Adrenal gland (tissue), 12 donors: Measurements from ENCODE around the gene OTULIN. TPM values are rescaled to one million over a fixed set of nuclear protein-coding genes. Genes with fewer than 3 reads are reported as not detected.

Experiments used
- DNase-seq, 7 donors: peaks; one replicate each; pipeline ENCODE4 v3.0.0-alpha.2; 2019 to 2020
- H3K27ac ChIP-seq, 5 donors: fragments of 200-600 bp; sonication (generic) in 4 of 5; 1 replicate in 3 of 5; 2 replicates in 2 of 5; pipeline versions ENCODE4 v1.5.1 to v1.8.0; 2016 to 2020; ENCODE audit warnings: mild to moderate bottlenecking in 1 of 5
- H3K27me3 ChIP-seq: fragments of 200-600 bp; 2 replicates; pipeline ENCODE4 v1.8.0; 2021
- H3K36me3 ChIP-seq, 2 donors: fragments of 200-600 bp; replicated peaks in 1 of 2; 1 replicate in 1 of 2; 2 replicates in 1 of 2; pipeline versions ENCODE4 v1.5.1 to v1.8.0; 2018 to 2022
- H3K4me1 ChIP-seq, 2 donors: fragments of 200-600 bp; replicated peaks in 1 of 2; 1 replicate in 1 of 2; 2 replicates in 1 of 2; pipeline versions ENCODE4 v1.5.1 to v1.8.0; 2018 to 2021
- H3K4me3 ChIP-seq, 4 donors: fragments of 200-600 bp; sonication (generic) in 3 of 4; one replicate each; pipeline ENCODE4 v1.5.1; 2016 to 2018
- H3K9me3 ChIP-seq, 3 donors: fragments of 200-600 bp; sonication (generic) in 1 of 3; replicated peaks in 1 of 3; 1 replicate in 2 of 3; 2 replicates in 1 of 3; pipeline versions ENCODE4 v1.5.1 to v1.8.0; 2016 to 2021
- POLR2A ChIP-seq, 2 donors: fragments of 450-650 bp; IDR thresholded peaks; one replicate each; pipeline ENCODE4 v1.6.1; 2017; ENCODE audit warnings: antibody characterized with exemption in 2 of 2, mild to moderate bottlenecking in 2 of 2, moderate library complexity in 1 of 2
- WGBS, 4 donors: extraction: QIAGEN DNeasy Blood & Tissue Kit in 2 of 4; methylation state at CpG; one replicate each; pipeline versions ENCODE4 v1.1.5 to v1.1.7; 2013 to 2017; 5-methylcytosine and 5-hydroxymethylcytosine counted together
- intact Hi-C, 2 donors: fragments of 100-400 bp; cut with DNase I; formaldehyde crosslinking; loops; one replicate each; pipeline versions ENCODE4 v1.14.1 to v1.15.0; 2022 to 2023
- polyA plus RNA-seq, 3 donors: library from polyadenylated mRNA; stranded (reverse); fragments of 200-250 nt in 2 of 3; fragments of 350-450 nt in 1 of 3; fragmentation: Illumina TruSeq in 1 of 3; extraction: RNeasy Lipid Tissue Mini Kit (QIAGEN cat#74804) in 1 of 3; gene quantifications; one replicate each; pipeline ENCODE4 v1.2.3, GENCODE V29; 2013 to 2014
- total RNA-seq, 9 donors: library from RNA; depleted of rRNA in 4 of 9; stranded (reverse); fragments of >200 nt in 4 of 9; fragments of 120-200 nt in 1 of 9; fragmentation: NEBNext Ultra II Directional in 1 of 9; extraction: Animal tissue kit (Norgen Biotek cat#: 25700) in 1 of 9; gene quantifications; one replicate each; pipeline versions ENCODE4 v1.1.0 to v1.2.4, GENCODE V29; 2013 to 2023
- TF ChIP-seq, protein P1 (sequence below), 6 experiments: fragments of 450-650 bp in 4 of 6; fragments of 200-600 bp in 2 of 6; sonication (generic) in 1 of 6; IDR thresholded peaks; 1 replicate in 5 of 6; 2 replicates in 1 of 6; pipeline versions ENCODE4 v1.5.1 to v1.8.0; 2016 to 2021; ENCODE audit warnings: antibody characterized with exemption in 6 of 6, mild to moderate bottlenecking in 2 of 6, moderate library complexity in 1 of 6
- donor health status: healthy with polysubstance abuse.
- donor health status: Bipolar disorder and iron deficiency.
- donor health status: DM: yes; HTN: yes; CAD: no.
- donor health status: DM: no; HTN: no; CAD: no.
- donor health status: DM: no; HTN: no; CAD: no.
- donor health status: DM: yes; HTN: yes; CAD: no.

OTULIN gene
- total and polyA plus RNA-seq, 12 donors, result 2.8 to 40.8 (median 20.4) TPM

DNA sequence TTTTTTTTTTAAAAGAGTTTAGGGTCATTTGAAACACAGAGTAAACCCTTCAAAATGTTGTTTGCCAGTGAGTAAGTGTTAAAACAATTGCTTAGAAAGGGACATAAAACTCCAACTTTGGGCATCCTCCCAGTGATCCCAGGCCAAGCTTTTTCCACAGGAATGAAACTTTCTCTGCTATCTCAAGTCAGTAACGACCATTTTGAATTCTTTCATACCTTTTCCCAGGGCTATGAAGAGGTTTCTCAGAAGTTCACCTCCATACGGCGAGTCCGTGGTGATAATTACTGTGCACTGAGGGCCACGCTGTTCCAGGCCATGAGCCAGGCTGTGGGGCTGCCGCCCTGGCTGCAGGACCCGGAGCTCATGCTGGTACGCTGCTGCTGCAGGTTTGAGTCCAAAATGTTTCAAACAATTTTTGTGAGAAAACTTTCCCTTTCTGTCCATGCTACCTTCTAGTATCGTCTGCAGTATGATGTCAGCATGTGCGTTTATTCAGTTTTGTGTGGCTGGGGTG lies 16.8 kb downstream of the OTULIN start:
- Histone ChIP-seq H3K9me3 (no peaks in the 10 kb centered on the region), H3K27me3 (no peaks in the 10 kb centered on the region), H3K36me3 (peaks cover 0 to 33% of the 10 kb centered on the region in 2 donors), H3K4me3 (no peak overlapping the region), H3K27ac (no peak overlapping the region), H3K4me1 (peaks cover 10 to 28% of the 10 kb centered on the region in 2 donors)
- DNase-seq, result no peak
- 95 to 96% (median 96%) methylated on average over 10 of the region's 10 CpGs for WGBS, 4 donors
- no peak for TF ChIP-seq POLR2A (IDR thresholded peaks at IDR 0.05)
- TF ChIP-seq, protein P1, sequence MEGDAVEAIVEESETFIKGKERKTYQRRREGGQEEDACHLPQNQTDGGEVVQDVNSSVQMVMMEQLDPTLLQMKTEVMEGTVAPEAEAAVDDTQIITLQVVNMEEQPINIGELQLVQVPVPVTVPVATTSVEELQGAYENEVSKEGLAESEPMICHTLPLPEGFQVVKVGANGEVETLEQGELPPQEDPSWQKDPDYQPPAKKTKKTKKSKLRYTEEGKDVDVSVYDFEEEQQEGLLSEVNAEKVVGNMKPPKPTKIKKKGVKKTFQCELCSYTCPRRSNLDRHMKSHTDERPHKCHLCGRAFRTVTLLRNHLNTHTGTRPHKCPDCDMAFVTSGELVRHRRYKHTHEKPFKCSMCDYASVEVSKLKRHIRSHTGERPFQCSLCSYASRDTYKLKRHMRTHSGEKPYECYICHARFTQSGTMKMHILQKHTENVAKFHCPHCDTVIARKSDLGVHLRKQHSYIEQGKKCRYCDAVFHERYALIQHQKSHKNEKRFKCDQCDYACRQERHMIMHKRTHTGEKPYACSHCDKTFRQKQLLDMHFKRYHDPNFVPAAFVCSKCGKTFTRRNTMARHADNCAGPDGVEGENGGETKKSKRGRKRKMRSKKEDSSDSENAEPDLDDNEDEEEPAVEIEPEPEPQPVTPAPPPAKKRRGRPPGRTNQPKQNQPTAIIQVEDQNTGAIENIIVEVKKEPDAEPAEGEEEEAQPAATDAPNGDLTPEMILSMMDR (IDR thresholded peaks at IDR 0.05), result no peak
- intact Hi-C loops, result no loop called here

DNA sequence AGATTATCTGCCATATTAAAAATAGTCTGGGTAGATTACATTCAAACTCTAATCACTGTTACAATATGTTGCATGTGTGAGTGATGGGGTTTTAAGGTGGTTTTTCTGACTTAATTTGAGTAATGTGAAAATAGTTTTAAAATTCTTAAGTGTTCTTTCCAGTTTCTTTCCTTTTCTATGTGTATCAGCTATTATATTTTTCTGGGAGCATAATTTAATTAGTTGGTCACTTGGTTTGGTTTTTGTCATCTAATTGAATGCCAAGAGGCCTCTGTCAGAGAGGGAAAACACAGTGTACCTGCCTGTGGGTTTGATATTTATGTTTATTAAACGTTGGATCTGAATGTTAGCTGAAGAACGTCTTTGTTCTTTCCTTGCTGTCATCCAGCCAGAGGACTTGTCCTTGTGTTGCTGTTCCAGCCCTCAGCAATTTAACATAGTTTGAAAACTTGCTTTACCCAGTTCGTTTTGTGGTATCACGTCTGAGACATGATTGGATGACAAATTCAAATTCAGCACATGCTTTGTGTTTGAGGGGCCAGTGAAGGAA lies 19.5 kb downstream of the OTULIN start:
- peaks cover 0 to 52% of the 10 kb centered on the region in 2 donors for H3K36me3 ChIP-seq
- intact Hi-C loops, result no loop called here
- no peak overlapping the region for H3K4me3 ChIP-seq
- no peaks in the 10 kb centered on the region for H3K9me3 ChIP-seq
- peak overlapping the region in 1 of 5 donors; percentile 20 for H3K27ac ChIP-seq
- DNase-seq, result no peak
- H3K4me1 ChIP-seq, result peaks cover 10 to 23% of the 10 kb centered on the region in 2 donors
- TF ChIP-seq, protein P1 (IDR thresholded peaks at IDR 0.05), result no peak
- no peak for TF ChIP-seq POLR2A (IDR thresholded peaks at IDR 0.05)
- WGBS, 4 donors, result 18 to 45% (median 38%) methylated on average over 4 of the region's 4 CpGs
- no peaks in the 10 kb centered on the region for H3K27me3 ChIP-seq

DNA sequence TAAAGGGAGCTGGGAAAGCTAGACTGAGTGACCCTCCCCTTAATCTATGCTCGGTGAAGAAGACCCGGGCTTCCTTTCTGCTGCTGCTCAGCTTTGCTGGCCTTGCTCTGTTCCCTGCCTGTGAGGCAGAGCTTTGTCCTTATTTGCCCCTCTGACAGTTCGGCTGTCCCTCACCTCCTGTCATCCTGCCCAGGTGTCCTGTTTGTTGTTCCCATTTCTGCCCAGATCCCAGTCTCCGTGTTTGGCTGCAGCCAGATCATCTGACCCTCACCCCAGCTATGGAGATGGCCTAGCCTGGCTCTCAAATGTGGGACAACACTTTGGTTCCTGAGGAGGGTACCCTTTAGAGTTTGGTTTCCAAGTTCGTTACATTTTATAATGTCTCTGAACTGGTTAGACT lies 20.2 kb downstream of the OTULIN start:
- peaks cover 10 to 23% of the 10 kb centered on the region in 2 donors for H3K4me1 ChIP-seq
- no peak overlapping the region for H3K4me3 ChIP-seq
- intact Hi-C loops, result no loop called here
- H3K9me3 ChIP-seq, result no peaks in the 10 kb centered on the region
- peak overlapping the region in 1 of 5 donors; percentile 20 for H3K27ac ChIP-seq
- peak in 1 of 7 donors; percentile 68 for DNase-seq
- H3K27me3 ChIP-seq, result no peaks in the 10 kb centered on the region
- 44 to 52% (median 49%) methylated on average over 5 of the region's 5 CpGs for WGBS, 4 donors
- H3K36me3 ChIP-seq, result peaks cover 0 to 59% of the 10 kb centered on the region in 2 donors
- TF ChIP-seq, protein P1 (IDR thresholded peaks at IDR 0.05), result no peak
- TF ChIP-seq POLR2A (IDR thresholded peaks at IDR 0.05), result no peak

DNA sequence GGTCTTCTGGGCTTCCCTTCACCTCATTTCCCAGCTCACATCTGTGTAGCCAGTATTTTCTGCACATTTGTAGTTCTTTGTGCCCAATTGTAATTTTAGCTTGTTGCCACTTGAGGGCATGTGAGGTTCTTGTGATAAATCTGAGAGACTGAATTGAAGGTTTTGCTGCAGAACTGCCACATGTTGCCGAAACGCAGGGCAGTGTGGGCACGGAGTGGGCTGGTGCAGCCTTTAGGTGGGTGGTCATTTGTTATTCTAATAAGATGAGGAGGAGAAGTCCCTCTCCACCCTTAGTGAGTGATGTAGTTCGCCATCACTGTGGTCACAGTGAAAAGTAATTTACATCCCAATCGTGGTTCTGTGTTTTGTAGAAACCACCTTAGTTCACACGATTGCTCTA lies 21.2 kb downstream of the OTULIN start:
- Histone ChIP-seq H3K4me1 (peaks cover 10 to 23% of the 10 kb centered on the region in 2 donors), H3K36me3 (peaks cover 0 to 62% of the 10 kb centered on the region in 2 donors), H3K27me3 (no peaks in the 10 kb centered on the region), H3K27ac (no peak overlapping the region), H3K9me3 (no peaks in the 10 kb centered on the region), H3K4me3 (no peak overlapping the region)
- TF ChIP-seq, protein P1 (IDR thresholded peaks at IDR 0.05), result peak; percentile 54 to 73 (median 68)
- TF ChIP-seq POLR2A (IDR thresholded peaks at IDR 0.05), result no peak
- intact Hi-C loops, result no loop called here
- WGBS, 4 donors, result 37 to 43% (median 40%) methylated on average over 6 of the region's 6 CpGs
- DNase-seq, result peak in 3 of 7 donors; percentile 25 to 42 (median 41)
